Endothelial cell (in vitro differentiated cells): ENCODE measurements around the gene SLC51B. TPM values are rescaled to one million over a fixed set of nuclear protein-coding genes. Genes with fewer than 3 reads are reported as not detected.

Experiments used
- DNase-seq: peaks from one replicate; pipeline ENCODE4 v3.0.0; 2021; ENCODE audit warnings: low spot score
- H3K27ac Mint-ChIP-seq: one replicate; pipeline ENCODE4 v1.8.0; 2021; ENCODE audit warnings: mixed read lengths, inconsistent platforms; ENCODE audit not compliant: unreplicated experiment
- H3K27me3 Mint-ChIP-seq: one replicate; pipeline ENCODE4 v1.8.0; 2021; ENCODE audit warnings: mild to moderate bottlenecking, moderate library complexity, mixed read lengths, inconsistent platforms; ENCODE audit not compliant: unreplicated experiment
- H3K36me3 Mint-ChIP-seq: one replicate; pipeline ENCODE4 v1.8.0; 2021; ENCODE audit warnings: mild to moderate bottlenecking, low read depth, mixed read lengths, inconsistent platforms; ENCODE audit not compliant: unreplicated experiment
- H3K4me1 Mint-ChIP-seq: one replicate; pipeline ENCODE4 v1.8.0; 2021; ENCODE audit warnings: mild to moderate bottlenecking, mixed read lengths, inconsistent platforms; ENCODE audit not compliant: unreplicated experiment
- H3K4me3 Mint-ChIP-seq: one replicate; pipeline ENCODE4 v1.8.0; 2021; ENCODE audit warnings: mild to moderate bottlenecking, mixed read lengths, inconsistent platforms; ENCODE audit not compliant: unreplicated experiment
- H3K9me3 Mint-ChIP-seq: one replicate; pipeline ENCODE4 v1.8.0; 2021; ENCODE audit warnings: mixed read lengths, inconsistent platforms; ENCODE audit not compliant: unreplicated experiment
- CTCF ChIP-seq: fragments of 200-600 bp; sonication (generic); IDR thresholded peaks from one replicate; pipeline ENCODE4 v1.5.0; 2021; ENCODE audit warnings: antibody characterized with exemption; ENCODE audit not compliant: unreplicated experiment
- total RNA-seq: library from RNA; stranded (reverse); fragmentation: NEBNext Ultra II Directional; extraction: Animal tissue kit (Norgen Biotek cat#: 25700); gene quantifications from one replicate; pipeline ENCODE4 v1.2.1, GENCODE V29; 2021; ENCODE audit not compliant: unreplicated experiment

Gene SLC51B
- total RNA-seq, 1 donor from 2014 or later, result not detected

- Mint-ChIP-seq H3K9me3 (no peaks in the 10 kb centered on the region), H3K27me3 (peaks cover 2% of the 10 kb centered on the region), H3K4me3 (no peak overlapping the region), H3K4me1 (peaks cover 16% of the 10 kb centered on the region), H3K36me3 (no peaks in the 10 kb centered on the region), H3K27ac (no peak overlapping the region)
- no peak for TF ChIP-seq CTCF
- no peak for DNase-seq
Observed at GRCh38 chr15:65033659-65034269, 11.4 kb upstream of the SLC51B start.

- no peak for DNase-seq
- H3K4me1 Mint-ChIP-seq, result peaks cover 16% of the 10 kb centered on the region
- H3K27ac Mint-ChIP-seq, result no peak overlapping the region
- no peak for TF ChIP-seq CTCF
- no peaks in the 10 kb centered on the region for H3K36me3 Mint-ChIP-seq
- peaks cover 2% of the 10 kb centered on the region for H3K27me3 Mint-ChIP-seq
- H3K4me3 Mint-ChIP-seq, result no peak overlapping the region
- H3K9me3 Mint-ChIP-seq, result no peaks in the 10 kb centered on the region
Observed at GRCh38 chr15:65034719-65035118, 10.5 kb upstream of the SLC51B start.

GRCh38 chr15:65037309-65037708, 7.9 kb upstream of the SLC51B start:
- no peak overlapping the region for H3K27ac Mint-ChIP-seq

GRCh38 chr15:65038428-65038827, 6.8 kb upstream of the SLC51B start:
- peaks cover 2% of the 10 kb centered on the region for H3K4me1 Mint-ChIP-seq
- no peaks in the 10 kb centered on the region for H3K9me3 Mint-ChIP-seq
- H3K36me3 Mint-ChIP-seq, result no peaks in the 10 kb centered on the region
- H3K27ac Mint-ChIP-seq, result no peak overlapping the region
- H3K27me3 Mint-ChIP-seq, result no peaks in the 10 kb centered on the region
- TF ChIP-seq CTCF, result no peak
- H3K4me3 Mint-ChIP-seq, result no peak overlapping the region
- no peak for DNase-seq

More at GRCh38 chr15:65037309-65037708, 7.9 kb upstream of the SLC51B start:
- Mint-ChIP-seq H3K9me3 (no peaks in the 10 kb centered on the region), H3K27me3 (no peaks in the 10 kb centered on the region), H3K4me1 (peaks cover 13% of the 10 kb centered on the region), H3K4me3 (no peak overlapping the region), H3K36me3 (no peaks in the 10 kb centered on the region)
- no peak for TF ChIP-seq CTCF
- DNase-seq, result no peak

- Mint-ChIP-seq H3K27ac (no peak overlapping the region), H3K36me3 (no peaks in the 10 kb centered on the region), H3K4me1 (no peaks in the 10 kb centered on the region), H3K4me3 (no peak overlapping the region), H3K27me3 (peaks cover under 1% of the 10 kb centered on the region), H3K9me3 (no peaks in the 10 kb centered on the region)
- no peak for TF ChIP-seq CTCF
- DNase-seq, result no peak
Observed at GRCh38 chr15:65038836-65039235, 6.4 kb upstream of the SLC51B start.
